GM19463 (cell line): Measurements from ENCODE around the gene PCDHA1.

Experiments
- ATAC-seq: cut with Tn5 transposase; IDR thresholded peaks from one replicate; pipeline ENCODE4 v1.9.1; 2021; ENCODE audit warnings: mild to moderate bottlenecking, moderate library complexity; ENCODE audit not compliant: unreplicated experiment

Gene PCDHA1

GRCh38 chr5:140986117-140986521, 200.2 kb downstream of the PCDHA1 start:
- no peak for ATAC-seq

GRCh38 chr5:140988100-140988499, 202.2 kb downstream of the PCDHA1 start:
- ATAC-seq: no peak

- ATAC-seq: no peak
Observed at GRCh38 chr5:140988608-140989007, 202.7 kb downstream of the PCDHA1 start.

- no peak for ATAC-seq
Observed at GRCh38 chr5:140989254-140990020, 203.5 kb downstream of the PCDHA1 start.

- ATAC-seq: no peak
Observed at GRCh38 chr5:140992828-140993227, 206.9 kb downstream of the PCDHA1 start.

- no peak for ATAC-seq
Observed at GRCh38 chr5:140996060-140996459, 210.1 kb downstream of the PCDHA1 start.

- ATAC-seq: no peak
Observed at GRCh38 chr5:140998921-140999410, 213.0 kb downstream of the PCDHA1 start.

GRCh38 chr5:141001446-141001843, 215.5 kb downstream of the PCDHA1 start:
- ATAC-seq: no peak

GRCh38 chr5:141001844-141002604, 216.1 kb downstream of the PCDHA1 start:
- no peak for ATAC-seq

GRCh38 chr5:141002605-141002965, 216.6 kb downstream of the PCDHA1 start:
- ATAC-seq: no peak

GRCh38 chr5:141003031-141003430, 217.1 kb downstream of the PCDHA1 start:
- no peak for ATAC-seq

- no peak for ATAC-seq
Observed at GRCh38 chr5:141003791-141004611, 218.1 kb downstream of the PCDHA1 start.

GRCh38 chr5:141007791-141008190, 221.9 kb downstream of the PCDHA1 start:
- no peak for ATAC-seq

- no peak for ATAC-seq
Observed at GRCh38 chr5:141010047-141010793, 224.3 kb downstream of the PCDHA1 start.

- ATAC-seq: no peak
Observed at GRCh38 chr5:141017943-141018342, 232.0 kb downstream of the PCDHA1 start.

GRCh38 chr5:141022384-141022783, 236.4 kb downstream of the PCDHA1 start:
- ATAC-seq: no peak

- ATAC-seq: no peak
Observed at GRCh38 chr5:141031006-141031405, 245.1 kb downstream of the PCDHA1 start.

- ATAC-seq: no peak
Observed at GRCh38 chr5:141032626-141033025, 246.7 kb downstream of the PCDHA1 start.

GRCh38 chr5:141039061-141039460, 253.1 kb downstream of the PCDHA1 start:
- ATAC-seq: no peak

- no peak for ATAC-seq
Observed at GRCh38 chr5:141039517-141039916, 253.6 kb downstream of the PCDHA1 start.
